Skin epidermis (tissue), 12 donors: ENCODE results near the gene EEIG2.

Experiments
- H3K27ac ChIP-seq, 21 experiments: fragments of 200-600 bp; sonication (generic) in 11 of 21; one replicate each; pipeline ENCODE4 v1.5.0; 2020; ENCODE audit warnings: mild to moderate bottlenecking in 3 of 21, inconsistent platforms in 2 of 21, moderate library complexity in 2 of 21
- H3K4me3 ChIP-seq, 7 experiments: fragments of 200-600 bp; sonication (generic) in 2 of 7; one replicate each; pipeline ENCODE4 v1.5.0; 2020; ENCODE audit warnings: inconsistent platforms in 2 of 7, mild to moderate bottlenecking in 2 of 7, moderate library complexity in 1 of 7

Gene EEIG2

GRCh38 chr1:108573183-108573582 lies 13.3 kb downstream of the EEIG2 start:
- Histone ChIP-seq H3K27ac (no peak overlapping the region), H3K4me3 (no peak overlapping the region)

- Histone ChIP-seq H3K27ac (no peak overlapping the region), H3K4me3 (no peak overlapping the region)
Observed at GRCh38 chr1:108574008-108574407, 14.1 kb downstream of the EEIG2 start.

GRCh38 chr1:108575375-108575774 lies 15.5 kb downstream of the EEIG2 start:
- no peak overlapping the region for H3K4me3 ChIP-seq
- no peak overlapping the region for H3K27ac ChIP-seq

- Histone ChIP-seq H3K4me3 (no peak overlapping the region), H3K27ac (peak overlapping the region in 3 of 21 experiments; percentile 1 to 63 (median 23))
Observed at GRCh38 chr1:108583757-108584427, 24.0 kb downstream of the EEIG2 start.

GRCh38 chr1:108584428-108584856 lies 24.5 kb downstream of the EEIG2 start:
- Histone ChIP-seq H3K27ac (peak overlapping the region in 6 of 21 experiments; percentile 2 to 63 (median 55)), H3K4me3 (no peak overlapping the region)

GRCh38 chr1:108585313-108585712 lies 25.4 kb downstream of the EEIG2 start:
- H3K27ac ChIP-seq, result peak overlapping the region in 12 of 21 experiments; percentile 1 to 69 (median 40)

GRCh38 chr1:108590441-108590840 lies 30.5 kb downstream of the EEIG2 start:
- peak overlapping the region in 20 of 21 experiments; percentile 16 to 90 (median 64) for H3K27ac ChIP-seq
- no peak overlapping the region for H3K4me3 ChIP-seq

More at GRCh38 chr1:108585313-108585712, 25.4 kb downstream of the EEIG2 start:
- no peak overlapping the region for H3K4me3 ChIP-seq

GRCh38 chr1:108590957-108591356 lies 31.1 kb downstream of the EEIG2 start:
- Histone ChIP-seq H3K4me3 (no peak overlapping the region), H3K27ac (peak overlapping the region in 20 of 21 experiments; percentile 30 to 90 (median 70))

GRCh38 chr1:108591466-108591865 lies 31.6 kb downstream of the EEIG2 start:
- Histone ChIP-seq H3K27ac (peak overlapping the region in 18 of 21 experiments; percentile 29 to 88 (median 75)), H3K4me3 (no peak overlapping the region)

- no peak overlapping the region for H3K4me3 ChIP-seq
- peak overlapping the region in 17 of 21 experiments; percentile 13 to 88 (median 74) for H3K27ac ChIP-seq
Observed at GRCh38 chr1:108592030-108592759, 32.3 kb downstream of the EEIG2 start.

- Histone ChIP-seq H3K4me3 (no peak overlapping the region), H3K27ac (peak overlapping the region in 2 of 21 experiments; percentile 12 to 86)
Observed at GRCh38 chr1:108593448-108593847, 33.5 kb downstream of the EEIG2 start.

- Histone ChIP-seq H3K27ac (peak overlapping the region in 4 of 21 experiments; percentile 39 to 65 (median 47)), H3K4me3 (no peak overlapping the region)
Observed at GRCh38 chr1:108595507-108595906, 35.6 kb downstream of the EEIG2 start.

- no peak overlapping the region for H3K4me3 ChIP-seq
- no peak overlapping the region for H3K27ac ChIP-seq
Observed at GRCh38 chr1:108597041-108597440, 37.1 kb downstream of the EEIG2 start.

GRCh38 chr1:108598340-108598739 lies 38.4 kb downstream of the EEIG2 start:
- Histone ChIP-seq H3K27ac (no peak overlapping the region), H3K4me3 (no peak overlapping the region)

GRCh38 chr1:108600504-108600903 lies 40.6 kb downstream of the EEIG2 start:
- Histone ChIP-seq H3K4me3 (no peak overlapping the region), H3K27ac (no peak overlapping the region)

- Histone ChIP-seq H3K27ac (no peak overlapping the region), H3K4me3 (no peak overlapping the region)
Observed at GRCh38 chr1:108601708-108602410, 42.0 kb downstream of the EEIG2 start.

GRCh38 chr1:108605633-108606032 lies 45.7 kb downstream of the EEIG2 start:
- H3K27ac ChIP-seq, result no peak overlapping the region
- no peak overlapping the region for H3K4me3 ChIP-seq

- no peak overlapping the region for H3K4me3 ChIP-seq
- no peak overlapping the region for H3K27ac ChIP-seq
Observed at GRCh38 chr1:108606478-108606877, 46.6 kb downstream of the EEIG2 start.

- no peak overlapping the region for H3K4me3 ChIP-seq
- peak overlapping the region in 7 of 21 experiments; percentile 3 to 73 (median 19) for H3K27ac ChIP-seq
Observed at GRCh38 chr1:108609483-108610049, 49.7 kb downstream of the EEIG2 start.
